Fibroblast of the aortic adventitia (primary cell): ENCODE data around the gene RFC5. TPM values are rescaled to one million over a fixed set of nuclear protein-coding genes. Genes with fewer than 3 reads are reported as not detected.
A peak's percentile ranks its signal among the peaks of the same experiment; 100 is the strongest.

Experiments used
- DNase-seq: peaks from one replicate; pipeline ENCODE4 v3.0.0-alpha.2; 2010; ENCODE audit warnings: low read depth
- H3K4me3 ChIP-seq: 2 replicates; pipeline ENCODE4 v1.5.1; 2011; ENCODE audit warnings: low read depth, mild to moderate bottlenecking, control low read depth, low read length, moderate library complexity
- CTCF ChIP-seq: IDR thresholded peaks from 2 replicates; pipeline ENCODE4 v1.5.1; 2011; ENCODE audit warnings: mild to moderate bottlenecking, low read length, control low read depth, inconsistent platforms; ENCODE audit not compliant: insufficient read depth
- total RNA-seq: library from RNA; depleted of rRNA; stranded (reverse); fragments of >200 nt; gene quantifications from 2 replicates; pipeline ENCODE4 v1.2.3, GENCODE V29; 2012; ENCODE audit warnings: low replicate concordance

Gene RFC5
- total RNA-seq, 1 donor: 26.2 TPM

- H3K4me3 ChIP-seq: no peak overlapping the region
- peak; percentile 35 for TF ChIP-seq CTCF
- peak; percentile 45 for DNase-seq
Measured at GRCh38 chr12:118035190-118036041, 18.9 kb downstream of the RFC5 start.

- no peak for TF ChIP-seq CTCF
- no peak for DNase-seq
- H3K4me3 ChIP-seq: no peak overlapping the region
Measured at GRCh38 chr12:118036672-118037411, 20.3 kb downstream of the RFC5 start.

- DNase-seq: no peak
- TF ChIP-seq CTCF: no peak
Measured at GRCh38 chr12:118038137-118038536, 21.6 kb downstream of the RFC5 start.

GRCh38 chr12:118042091-118042490 lies 25.6 kb downstream of the RFC5 start:
- no peak for TF ChIP-seq CTCF
- no peak for DNase-seq

More at GRCh38 chr12:118038137-118038536, 21.6 kb downstream of the RFC5 start:
- no peak overlapping the region for H3K4me3 ChIP-seq

GRCh38 chr12:118044075-118044474 lies 27.6 kb downstream of the RFC5 start:
- H3K4me3 ChIP-seq: no peak overlapping the region
- DNase-seq: no peak
- no peak for TF ChIP-seq CTCF

More at GRCh38 chr12:118042091-118042490, 25.6 kb downstream of the RFC5 start:
- H3K4me3 ChIP-seq: no peak overlapping the region

- no peak for DNase-seq
- no peak overlapping the region for H3K4me3 ChIP-seq
- no peak for TF ChIP-seq CTCF
Measured at GRCh38 chr12:118044577-118044976, 28.1 kb downstream of the RFC5 start.
